K562 (cell line): ENCODE measurements around the gene PAN3. TPM values are rescaled to one million over a fixed set of nuclear protein-coding genes. Genes with fewer than 3 reads are reported as not detected.

Source experiments
- ATAC-seq: fragments of 200-7000 bp; cut with Tn5 transposase; 3 replicates; pipeline ENCODE4 v1.9.1; 2020; ENCODE audit warnings: moderate library complexity
- BruUV-seq: library from RNA; stranded (reverse); fragments of 400-500 nt; replicated peaks from 2 replicates; lab custom pipeline; 2021; lab: Mats Ljungman, UMichigan
- CTCF ChIA-PET: fragments of 300-600 bp; formaldehyde crosslinking; extraction: SDS; loops from one replicate; lab custom pipeline; 2021; ENCODE audit warnings: low intra/inter-chr PET ratio; lab: Yijun Ruan, JAX
- POLR2A ChIA-PET: fragments of 300-600, 350-650 bp; sonication (Branson Sonifier 250); formaldehyde crosslinking; extraction: SDS; loops from one replicate; lab custom pipeline; 2021; ENCODE audit warnings: antibody characterized with exemption, inconsistent platforms; lab: Yijun Ruan, JAX
- DNase-seq, 4 experiments: peaks; one replicate each; pipeline versions ENCODE4 v3.0.0 to v3.0.0-alpha.2; 2011 to 2018; ENCODE audit warnings: low spot score in 3 of 4, mixed read lengths in 3 of 4; ENCODE audit errors: extremely low read depth in 1 of 4
- FAIRE-seq: peaks from 2 replicates; lab custom pipeline; 2011; peaks lifted over from hg19 to GRCh38; lab: Jason Lieb, UNC
- H2AFZ ChIP-seq: 2 replicates; pipeline ENCODE4 v1.6.0; 2011; ENCODE audit warnings: low read depth, low read length, control low read depth, inconsistent platforms
- H3K27ac ChIP-seq: fragments of 200-600 bp; 3 replicates; pipeline ENCODE4 v1.8.0; 2011; ENCODE audit warnings: low read depth, mild to moderate bottlenecking, control low read depth, inconsistent platforms, low read length, moderate library complexity, mixed read lengths; ENCODE audit errors: extremely low read depth
- H3K27me3 ChIP-seq, 2 experiments: fragments of 300-600 bp in 1 of 2; 2 replicates in 1 of 2; 3 replicates in 1 of 2; pipeline versions ENCODE4 v1.6.0 to v1.8.0; 2011; ENCODE audit warnings: inconsistent platforms in 2 of 2, low read length in 2 of 2, mild to moderate bottlenecking in 1 of 2, mixed read lengths in 1 of 2, moderate library complexity in 1 of 2; ENCODE audit not compliant: control insufficient read depth in 2 of 2, insufficient read depth in 2 of 2
- H3K36me3 ChIP-seq: fragments of 300-600 bp; 3 replicates; pipeline ENCODE4 v1.8.0; 2011; ENCODE audit warnings: mild to moderate bottlenecking, low read length, inconsistent platforms; ENCODE audit not compliant: control insufficient read depth, insufficient read depth
- H3K4me1 ChIP-seq, 2 experiments: fragments of 200-600 bp in 1 of 2; replicated peaks in 1 of 2; 2 replicates in 1 of 2; 3 replicates in 1 of 2; pipeline versions ENCODE4 v1.5.1 to v1.8.0; 2011; ENCODE audit warnings: inconsistent platforms in 2 of 2, low read length in 2 of 2, mild to moderate bottlenecking in 1 of 2, mixed read lengths in 1 of 2, moderate library complexity in 1 of 2; ENCODE audit not compliant: control insufficient read depth in 2 of 2, insufficient read depth in 2 of 2
- H3K4me2 ChIP-seq: 2 replicates; pipeline ENCODE4 v1.6.1; 2011; ENCODE audit warnings: low read length, control low read depth, inconsistent platforms, mixed read lengths; ENCODE audit not compliant: insufficient read depth
- H3K4me3 ChIP-seq: fragments of 200-600 bp; sonication (generic), shearing (Covaris generic); 2 replicates; pipeline ENCODE4 v1.5.1; 2016; ENCODE audit warnings: control low read depth, inconsistent platforms
- H3K79me2 ChIP-seq: fragments of 200-600 bp; 3 replicates; pipeline ENCODE4 v1.8.0; 2011; ENCODE audit warnings: low read length, inconsistent platforms; ENCODE audit not compliant: control insufficient read depth, insufficient read depth
- H3K9ac ChIP-seq, 2 experiments: 2 replicates each; pipeline versions ENCODE4 v1.6.0 to v1.6.1; 2011; ENCODE audit warnings: low read depth in 2 of 2, low read length in 2 of 2, control low read depth in 1 of 2, inconsistent platforms in 1 of 2, mild to moderate bottlenecking in 1 of 2, mixed read lengths in 1 of 2; ENCODE audit not compliant: insufficient read depth in 1 of 2
- H3K9me1 ChIP-seq: one replicate; pipeline ENCODE4 v1.6.0; 2011; ENCODE audit warnings: inconsistent platforms, mild to moderate bottlenecking, low read length, moderate library complexity; ENCODE audit not compliant: control insufficient read depth, insufficient read depth
- H3K9me3 ChIP-seq: replicated peaks from 2 replicates; pipeline ENCODE4 v1.5.1; 2011; ENCODE audit warnings: low read depth, low read length, inconsistent platforms; ENCODE audit not compliant: control insufficient read depth, insufficient read depth
- H4K20me1 ChIP-seq: replicated peaks from 2 replicates; pipeline ENCODE4 v1.6.1; 2011; ENCODE audit warnings: low read length, inconsistent platforms, mixed read lengths; ENCODE audit not compliant: control insufficient read depth, insufficient read depth
- ADNP ChIP-seq: fragments of 200-800 bp; sonication (Bioruptor generic); IDR thresholded peaks from 2 replicates; pipeline ENCODE4 v1.6.1; 2016; ENCODE audit warnings: missing genetic modification characterization, missing compliant biosample characterization
- CREM ChIP-seq: IDR thresholded peaks from 2 replicates; pipeline ENCODE4 v1.6.1; 2014; ENCODE audit warnings: antibody characterized with exemption, low read depth
- FOXO4 ChIP-seq: fragments of 450-650 bp; formaldehyde crosslinking; IDR thresholded peaks from 2 replicates; pipeline ENCODE4 v1.4.0; 2020; ENCODE audit warnings: mild to moderate bottlenecking, moderate library complexity
- IFI16 ChIP-seq: fragments of 250-450 bp; sonication (Bioruptor Pico); IDR thresholded peaks from 2 replicates; pipeline ENCODE4 v2.1.2; 2022; ENCODE audit warnings: mild to moderate bottlenecking, inconsistent platforms
- KAT2B ChIP-seq: IDR thresholded peaks from one replicate; pipeline ENCODE4 v1.6.1; 2012; ENCODE audit warnings: low read depth, mild to moderate bottlenecking, control low read depth, inconsistent platforms, low read length, moderate library complexity
- MAFK ChIP-seq: IDR thresholded peaks from 2 replicates; pipeline ENCODE4 v1.6.1; 2011; ENCODE audit warnings: low read length, improper control_type of control experiment
- ZNF318 ChIP-seq, 2 experiments: fragments of 450-650 bp; IDR thresholded peaks; 2 replicates each; pipeline ENCODE4 v1.6.1; 2016; ENCODE audit warnings: mild to moderate bottlenecking in 2 of 2, borderline replicate concordance in 1 of 2, low read depth in 1 of 2, moderate library complexity in 1 of 2
- WGBS: fragments of 100-300 bp; shearing (Covaris generic); methylation state at CpG from one replicate; pipeline ENCODE4 v1.1.6; 2016; ENCODE audit warnings: low coverage, mixed read lengths; ENCODE audit not compliant: insufficient coverage; ENCODE audit errors: missing lambda C conversion rate; 5-methylcytosine and 5-hydroxymethylcytosine counted together
- in situ Hi-C: fragments of 300-500 bp; cut with MboI; formaldehyde crosslinking; loops from 4 replicates; pipeline ENCODE4 v1.15.0; 2018; ENCODE audit warnings: inconsistent platforms, mixed read lengths
- intact Hi-C: fragments of 100-400 bp; cut with micrococcal nuclease; formaldehyde crosslinking; loops from 2 replicates; pipeline ENCODE4 v1.14.2; 2022
- polyA plus RNA-seq, 8 experiments: library from polyadenylated mRNA; depleted of rRNA in 4 of 8; stranded (reverse) in 5 of 8; unstranded in 3 of 8; fragments of >200 nt; fragmentation: Nextera tagmentation in 2 of 8; fragmentation: Illumina TruSeq in 1 of 8; extraction: Ambion mirVana in 2 of 8; extraction: Trizol in 1 of 8; gene quantifications; 2 replicates each; pipeline versions ENCODE4 v1.2.1 to v1.2.3, GENCODE V29; 2011 to 2014; ENCODE audit warnings: inconsistent platforms in 1 of 8, missing spikeins in 1 of 8
- total RNA-seq, 7 experiments: library from RNA; depleted of rRNA in 6 of 7; stranded (reverse); fragments of >200 nt in 6 of 7; fragmentation: Illumina TruSeq in 2 of 7; extraction: Trizol in 2 of 7; gene quantifications; 2 replicates each; pipeline versions ENCODE4 v1.2.1 to v1.2.3, GENCODE V29; 2011 to 2021; ENCODE audit warnings: low replicate concordance in 1 of 7
- TF ChIP-seq, protein P1 (sequence below): fragments of 250-450 bp; sonication (Bioruptor Pico); IDR thresholded peaks from 2 replicates; pipeline ENCODE4 v1.8.0; 2022; ENCODE audit warnings: inconsistent platforms

PAN3 gene
- total and polyA plus RNA-seq, 9 of the 15 experiments (the other 6 are each of a cell fraction or from before 2014, with no cell fraction given): 7.2 to 19.9 (median 11.6) TPM

DNA sequence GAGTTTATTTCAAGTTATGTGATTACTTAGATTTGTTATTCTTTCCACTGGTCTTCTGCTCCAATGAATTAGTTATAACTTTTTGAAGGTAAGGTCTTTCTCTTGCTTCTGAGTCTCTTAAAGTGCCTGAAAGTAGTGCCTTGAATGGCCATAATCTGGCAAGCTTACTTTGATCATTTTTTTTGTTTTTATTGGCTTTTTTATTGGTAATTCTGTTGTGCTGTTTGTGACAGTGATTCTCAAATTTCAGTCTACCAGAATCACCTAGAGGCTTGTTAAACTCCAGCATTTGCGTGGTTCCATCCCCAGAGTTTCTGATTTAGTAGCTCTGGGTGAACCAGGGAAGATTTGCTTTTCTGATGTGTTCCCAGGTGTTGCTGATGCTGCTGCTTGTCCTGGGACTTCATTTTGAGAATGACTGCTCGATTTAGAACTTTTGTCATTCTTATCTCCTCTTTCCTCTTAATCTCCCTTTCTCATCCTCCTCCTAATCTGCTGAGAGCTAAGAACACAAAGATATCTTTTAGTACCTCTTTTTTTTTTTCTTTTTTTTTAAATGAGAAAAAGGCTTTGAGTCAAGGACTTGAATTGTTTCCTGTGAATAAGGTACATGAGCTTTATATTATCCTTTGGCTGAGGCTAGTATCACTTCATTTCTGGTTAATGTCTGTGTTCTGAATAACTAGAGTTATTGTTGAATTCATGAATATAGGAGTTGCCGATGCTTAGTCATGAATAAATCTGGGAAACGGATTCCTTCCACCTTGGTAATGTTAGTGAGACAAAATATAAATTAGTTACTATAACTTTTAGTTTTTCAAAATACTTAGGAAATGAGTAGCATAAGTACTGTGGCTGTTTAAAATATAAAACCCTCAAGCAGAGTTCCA, 91.4 kb downstream of the PAN3 start:
- WGBS: 79% methylated on average over 4 of the region's 4 CpGs
- ATAC-seq: no peak
- Histone ChIP-seq H3K27me3 (no peaks in the 10 kb centered on the region), H3K9me3 (no peaks in the 10 kb centered on the region), H3K4me2 (no peak overlapping the region), H3K4me3 (no peak overlapping the region), H3K27ac (no peak overlapping the region), H4K20me1 (no peaks in the 10 kb centered on the region), H3K36me3 (peaks cover 2% of the 10 kb centered on the region; the same call in 1 of the 3 replicates), H3K9me1 (no peaks in the 10 kb centered on the region), H3K79me2 (no peaks in the 10 kb centered on the region), H3K9ac (no peak overlapping the region), H3K4me1 (no peaks in the 10 kb centered on the region; a peak in 1 of 5 replicates), H2AFZ (no peak overlapping the region)
- in situ Hi-C loops: no loop called here
- ChIA-PET POLR2A (interaction anchor here (1.1 kb wide), 1 partner anchor 10 kb away, joined by 4 read pairs; no protein-coding TSS in a partner anchor), CTCF (no interaction called here)
- intact Hi-C loops: no loop called here
- DNase-seq: no peak
- BruUV-seq: no TSS peak
- FAIRE-seq: no peak
- TF ChIP-seq, protein P1, sequence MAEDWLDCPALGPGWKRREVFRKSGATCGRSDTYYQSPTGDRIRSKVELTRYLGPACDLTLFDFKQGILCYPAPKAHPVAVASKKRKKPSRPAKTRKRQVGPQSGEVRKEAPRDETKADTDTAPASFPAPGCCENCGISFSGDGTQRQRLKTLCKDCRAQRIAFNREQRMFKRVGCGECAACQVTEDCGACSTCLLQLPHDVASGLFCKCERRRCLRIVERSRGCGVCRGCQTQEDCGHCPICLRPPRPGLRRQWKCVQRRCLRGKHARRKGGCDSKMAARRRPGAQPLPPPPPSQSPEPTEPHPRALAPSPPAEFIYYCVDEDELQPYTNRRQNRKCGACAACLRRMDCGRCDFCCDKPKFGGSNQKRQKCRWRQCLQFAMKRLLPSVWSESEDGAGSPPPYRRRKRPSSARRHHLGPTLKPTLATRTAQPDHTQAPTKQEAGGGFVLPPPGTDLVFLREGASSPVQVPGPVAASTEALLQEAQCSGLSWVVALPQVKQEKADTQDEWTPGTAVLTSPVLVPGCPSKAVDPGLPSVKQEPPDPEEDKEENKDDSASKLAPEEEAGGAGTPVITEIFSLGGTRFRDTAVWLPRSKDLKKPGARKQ (CRISPR knock-in tag): no peak
- TF ChIP-seq ZNF318 (IDR thresholded peaks at IDR 0.05; ENCODE audit: borderline replicate concordance in 1 of 2, low read depth in 1 of 2) (no peak), IFI16 (CRISPR knock-in tag) (no peak), FOXO4 (no peak), KAT2B (no peak), CREM (no peak), ADNP (tag) (no peak), MAFK (no peak)
